ENCODE results near the gene OTX1. TPM values are rescaled to one million over a fixed set of nuclear protein-coding genes. Genes with fewer than 3 reads are reported as not detected.

The OTX1 gene
- total RNA-seq, 1 donor from 2014 or later = 31.9 TPM

DNA sequence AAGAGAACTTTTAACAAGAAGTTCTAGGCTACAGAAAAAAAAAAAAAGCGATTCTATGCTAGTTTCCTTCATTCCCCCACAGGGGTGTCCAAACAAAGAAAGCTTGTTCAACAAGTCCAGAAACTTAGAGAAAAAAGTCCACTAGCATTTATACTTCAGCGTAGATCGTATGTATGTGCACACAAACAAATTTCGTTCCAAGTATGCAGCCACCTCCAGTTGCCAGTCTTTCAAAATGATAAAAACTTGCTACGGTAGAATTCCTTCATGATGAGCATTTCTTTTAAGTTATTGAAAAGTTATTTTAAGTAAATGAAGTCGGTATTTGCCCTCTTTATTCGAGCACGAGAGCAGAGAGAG, 3.7 kb upstream of the OTX1 start:
- peak overlapping the region; percentile 77 for H3K4me3 Mint-ChIP-seq
- peaks cover 32% of the 10 kb centered on the region for H3K4me1 Mint-ChIP-seq (ENCODE audit: unreplicated experiment)

DNA sequence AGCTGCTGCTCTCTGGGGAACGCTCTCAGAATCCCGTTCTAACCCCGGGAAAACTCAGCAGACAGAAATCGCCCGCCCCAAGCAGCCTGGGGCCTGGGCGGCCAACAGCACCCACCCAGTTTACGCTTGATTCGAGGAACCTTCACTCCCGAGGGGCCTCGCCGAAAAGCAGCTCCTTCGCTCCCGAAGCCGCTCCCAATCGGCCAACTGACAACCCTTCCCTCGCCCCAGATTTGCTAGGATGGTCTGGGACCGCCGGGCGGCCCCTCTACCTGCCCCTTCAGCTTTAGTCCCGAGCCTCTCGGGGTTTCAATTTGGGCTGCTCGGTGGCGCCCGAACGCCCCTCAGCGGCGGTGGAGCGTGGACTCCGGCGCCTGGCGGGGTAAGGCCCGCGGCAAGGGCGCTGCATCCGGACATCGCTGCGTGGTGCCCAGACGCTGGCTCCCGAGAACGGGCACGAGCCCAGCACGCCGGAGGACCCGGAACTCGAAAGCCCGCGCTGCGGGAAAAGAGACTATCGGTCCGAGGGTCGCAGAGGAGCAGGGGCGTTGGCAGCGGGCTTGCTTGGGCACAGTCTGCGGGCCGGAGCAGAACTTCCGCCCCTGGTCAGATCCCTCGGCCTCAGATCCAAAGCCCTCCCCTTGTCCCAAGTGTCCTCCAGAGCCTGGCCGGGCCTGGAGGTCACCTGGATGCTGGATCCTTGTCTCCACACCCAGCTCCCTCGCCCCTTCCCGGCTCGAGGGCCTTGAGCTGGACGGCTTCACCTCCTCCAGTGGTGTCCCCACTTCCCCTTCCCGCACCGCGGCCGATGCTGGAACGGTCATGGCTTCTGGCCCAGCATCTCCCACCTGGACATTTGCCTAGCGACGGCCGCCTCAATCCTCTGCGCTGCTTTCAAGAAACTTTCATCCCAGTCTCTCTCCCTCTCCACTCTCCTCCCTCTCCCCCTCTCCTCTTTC, 3.0 kb upstream of the OTX1 start:
- Mint-ChIP-seq H3K9me3 (no peaks in the 10 kb centered on the region), H3K36me3 (peaks cover 16% of the 10 kb centered on the region), H3K27me3 (peaks cover 82% of the 10 kb centered on the region), H3K27ac (peak overlapping the region; percentile 95), H3K4me3 (peak overlapping the region; percentile 86), H3K4me1 (ENCODE audit: unreplicated experiment) (peaks cover 32% of the 10 kb centered on the region)
- no peak for DNase-seq (ENCODE audit: extremely low spot score, unreplicated experiment)
- TF ChIP-seq, protein P1, sequence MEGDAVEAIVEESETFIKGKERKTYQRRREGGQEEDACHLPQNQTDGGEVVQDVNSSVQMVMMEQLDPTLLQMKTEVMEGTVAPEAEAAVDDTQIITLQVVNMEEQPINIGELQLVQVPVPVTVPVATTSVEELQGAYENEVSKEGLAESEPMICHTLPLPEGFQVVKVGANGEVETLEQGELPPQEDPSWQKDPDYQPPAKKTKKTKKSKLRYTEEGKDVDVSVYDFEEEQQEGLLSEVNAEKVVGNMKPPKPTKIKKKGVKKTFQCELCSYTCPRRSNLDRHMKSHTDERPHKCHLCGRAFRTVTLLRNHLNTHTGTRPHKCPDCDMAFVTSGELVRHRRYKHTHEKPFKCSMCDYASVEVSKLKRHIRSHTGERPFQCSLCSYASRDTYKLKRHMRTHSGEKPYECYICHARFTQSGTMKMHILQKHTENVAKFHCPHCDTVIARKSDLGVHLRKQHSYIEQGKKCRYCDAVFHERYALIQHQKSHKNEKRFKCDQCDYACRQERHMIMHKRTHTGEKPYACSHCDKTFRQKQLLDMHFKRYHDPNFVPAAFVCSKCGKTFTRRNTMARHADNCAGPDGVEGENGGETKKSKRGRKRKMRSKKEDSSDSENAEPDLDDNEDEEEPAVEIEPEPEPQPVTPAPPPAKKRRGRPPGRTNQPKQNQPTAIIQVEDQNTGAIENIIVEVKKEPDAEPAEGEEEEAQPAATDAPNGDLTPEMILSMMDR (conservative IDR thresholded peaks at IDR 0.05) = peak; percentile 42

More for the DNA sequence above, 3.7 kb upstream of the OTX1 start:
- Mint-ChIP-seq H3K9me3 (no peaks in the 10 kb centered on the region), H3K36me3 (peaks cover 16% of the 10 kb centered on the region), H3K27ac (peak overlapping the region; percentile 95), H3K27me3 (peaks cover 75% of the 10 kb centered on the region)
- no peak for DNase-seq (ENCODE audit: extremely low spot score, unreplicated experiment)
- TF ChIP-seq, protein P1 (conservative IDR thresholded peaks at IDR 0.05) = no peak

DNA sequence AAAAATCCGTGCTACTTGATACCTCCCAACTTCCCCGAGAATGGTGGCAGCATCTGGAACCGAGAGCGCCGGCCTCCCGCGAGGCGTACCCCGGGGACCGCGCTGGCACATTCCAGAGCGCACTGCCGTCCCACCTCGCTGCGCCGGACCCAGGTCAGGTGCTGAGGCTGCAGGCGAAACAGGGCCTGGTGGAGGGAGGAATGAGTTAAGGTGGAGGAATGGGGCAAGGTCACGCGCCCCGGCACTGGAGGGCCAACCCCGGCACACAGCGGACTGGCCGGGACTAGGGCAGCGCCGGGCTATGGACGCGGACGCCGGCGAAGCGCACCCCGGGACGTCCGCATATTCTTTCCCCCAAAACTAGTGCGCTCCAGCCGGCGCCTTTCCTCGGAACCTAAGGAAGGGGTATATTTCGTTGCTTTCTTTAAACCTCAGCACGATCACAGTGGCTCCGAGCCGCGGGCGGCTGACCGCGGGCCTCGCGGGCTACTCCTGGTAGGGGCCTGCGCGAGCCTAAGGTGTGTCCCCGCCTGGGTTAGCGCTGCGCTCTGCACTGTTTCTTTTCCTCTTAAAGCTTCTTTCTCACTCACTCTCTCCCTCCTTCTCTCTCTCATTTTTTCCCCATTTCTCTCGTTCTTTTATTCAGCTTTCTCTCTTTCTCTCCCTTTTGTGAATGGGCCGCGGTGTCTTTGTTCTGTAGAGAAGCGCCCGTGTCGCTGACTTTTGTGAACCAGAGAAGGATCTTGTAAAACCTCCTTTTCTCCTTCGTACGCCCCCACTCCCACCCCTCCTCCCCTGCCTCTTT, 2.1 kb upstream of the OTX1 start:
- no peak for DNase-seq (ENCODE audit: extremely low spot score, unreplicated experiment)
- H3K27me3 Mint-ChIP-seq = peaks cover 89% of the 10 kb centered on the region
- H3K4me1 Mint-ChIP-seq (ENCODE audit: unreplicated experiment) = peaks cover 30% of the 10 kb centered on the region
- TF ChIP-seq, protein P1 (conservative IDR thresholded peaks at IDR 0.05) = no peak
- peaks cover 14% of the 10 kb centered on the region for H3K36me3 Mint-ChIP-seq
- peak overlapping the region; percentile 95 for H3K27ac Mint-ChIP-seq
- H3K4me3 Mint-ChIP-seq = peak overlapping the region; percentile 86
- no peaks in the 10 kb centered on the region for H3K9me3 Mint-ChIP-seq

DNA sequence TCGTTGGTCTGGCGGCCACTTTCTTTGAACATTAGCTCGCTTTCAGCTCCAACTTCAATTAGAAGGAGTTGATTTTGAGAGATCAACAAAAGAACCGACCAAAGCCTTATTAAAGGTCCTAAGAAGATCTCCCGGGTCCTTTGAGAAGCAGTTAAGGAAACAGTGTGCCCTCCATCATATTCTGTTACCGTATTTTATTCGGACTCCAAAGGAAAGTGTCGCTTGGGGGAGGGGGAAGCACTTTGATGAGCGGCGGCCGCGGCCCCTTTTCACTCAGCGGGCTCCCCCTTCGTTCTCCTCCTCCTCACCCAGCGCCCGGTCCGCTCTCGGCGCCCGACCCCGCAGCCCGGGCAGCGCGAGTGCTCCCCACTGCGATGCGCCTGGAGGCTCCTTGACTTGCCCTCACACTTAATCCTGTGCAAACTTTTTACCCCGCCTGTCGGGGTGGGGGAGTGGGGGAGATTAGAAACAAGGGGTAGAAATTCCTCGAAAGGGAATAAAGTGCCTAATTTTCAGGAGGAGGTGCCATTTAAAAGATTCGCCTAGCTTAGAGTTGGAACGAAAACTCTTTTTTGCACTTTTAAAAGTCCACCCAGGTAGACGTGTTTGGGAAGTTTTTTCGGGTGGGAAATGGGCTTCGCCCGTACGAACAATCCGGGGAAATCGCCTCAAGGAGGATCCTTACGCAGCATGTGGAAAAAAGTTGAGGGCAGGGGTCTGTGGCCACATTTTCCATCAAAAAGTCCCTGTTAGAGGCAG, 1.2 kb upstream of the OTX1 start:
- Mint-ChIP-seq H3K36me3 (peaks cover 13% of the 10 kb centered on the region), H3K4me1 (ENCODE audit: unreplicated experiment) (peaks cover 25% of the 10 kb centered on the region), H3K27me3 (peaks cover 89% of the 10 kb centered on the region), H3K27ac (peak overlapping the region; percentile 95), H3K9me3 (no peaks in the 10 kb centered on the region), H3K4me3 (peak overlapping the region; percentile 86)
- TF ChIP-seq, protein P1 (conservative IDR thresholded peaks at IDR 0.05) = no peak
- no peak for DNase-seq (ENCODE audit: extremely low spot score, unreplicated experiment)

DNA sequence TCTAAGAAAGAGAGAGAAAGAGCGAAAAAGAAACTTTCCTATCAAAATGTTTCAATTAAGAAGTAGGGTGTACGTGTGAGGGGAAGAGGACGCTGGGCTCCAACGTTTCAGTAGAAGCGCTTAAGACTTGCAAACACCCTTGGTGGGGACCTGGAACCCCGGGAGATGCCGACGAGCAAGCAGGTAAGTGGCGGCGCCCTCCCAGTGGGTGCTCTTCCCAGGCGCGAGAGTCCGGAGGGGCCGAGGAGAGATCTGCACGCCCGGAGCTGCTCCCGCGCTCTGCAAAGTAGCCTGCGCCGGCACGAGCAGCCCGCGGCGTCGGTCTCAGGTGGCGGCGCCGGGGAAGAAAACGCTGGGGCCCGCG, 678 bp upstream of the OTX1 start:
- DNase-seq (ENCODE audit: extremely low spot score, unreplicated experiment) = no peak
- TF ChIP-seq, protein P1 (conservative IDR thresholded peaks at IDR 0.05) = no peak
- peak overlapping the region; percentile 86 for H3K4me3 Mint-ChIP-seq
- peaks cover 14% of the 10 kb centered on the region for H3K36me3 Mint-ChIP-seq
- H3K9me3 Mint-ChIP-seq = no peaks in the 10 kb centered on the region
- H3K4me1 Mint-ChIP-seq (ENCODE audit: unreplicated experiment) = peaks cover 20% of the 10 kb centered on the region
- H3K27me3 Mint-ChIP-seq = peaks cover 89% of the 10 kb centered on the region
- peak overlapping the region; percentile 95 for H3K27ac Mint-ChIP-seq

All from type B pancreatic cell (in vitro differentiated cells).